GM12801 (cell line): ENCODE data around the gene TSPAN31.
A peak's percentile ranks its signal among the peaks of the same experiment; 100 is the strongest.

ENCODE experiments used
- CTCF ChIP-seq: IDR thresholded peaks from one replicate; pipeline ENCODE4 v1.5.1; 2011; ENCODE audit warnings: control low read depth; ENCODE audit not compliant: insufficient read length; ENCODE audit errors: extremely low read depth

Gene TSPAN31

DNA sequence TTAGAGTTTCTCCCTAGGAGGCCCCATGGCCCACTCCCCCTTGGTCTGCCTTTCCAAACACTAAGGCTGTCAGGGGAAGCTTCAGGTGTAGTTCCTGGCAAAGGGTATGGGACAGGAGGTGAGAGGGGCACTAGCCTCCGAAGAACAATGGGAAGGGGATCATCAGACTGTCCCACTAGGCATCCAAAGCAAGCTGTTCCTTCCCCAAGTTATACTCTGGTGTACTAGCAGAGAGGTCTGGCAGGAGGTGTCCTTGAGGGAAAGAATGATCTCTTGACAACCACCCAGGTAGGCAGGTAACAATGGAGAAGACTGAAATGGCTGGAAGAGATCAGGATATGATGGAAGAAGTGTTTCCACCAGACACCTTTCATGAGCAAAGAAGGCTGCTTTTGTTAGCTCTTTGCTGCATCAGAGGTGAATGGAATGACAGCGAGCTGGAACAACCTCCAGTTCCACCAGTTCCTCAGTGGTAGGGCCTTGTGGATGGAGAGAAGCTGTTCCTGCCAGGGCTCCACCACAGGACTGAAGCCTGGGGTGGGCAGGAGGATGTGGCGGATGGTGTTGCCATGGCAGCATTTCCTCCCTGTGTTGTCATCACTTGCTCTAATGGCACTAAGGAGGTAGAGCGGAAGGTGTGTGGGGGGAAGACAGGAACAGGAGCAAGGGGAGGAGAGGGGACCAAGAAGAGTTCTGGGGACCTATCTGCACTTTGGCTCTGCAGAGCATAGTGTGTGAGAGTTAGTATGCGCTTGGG is 4.0 kb upstream of the TSPAN31 start:
- no peak for TF ChIP-seq CTCF

GRCh38 chr12:57741413-57741789 is 3.4 kb upstream of the TSPAN31 start:
- no peak for TF ChIP-seq CTCF

DNA sequence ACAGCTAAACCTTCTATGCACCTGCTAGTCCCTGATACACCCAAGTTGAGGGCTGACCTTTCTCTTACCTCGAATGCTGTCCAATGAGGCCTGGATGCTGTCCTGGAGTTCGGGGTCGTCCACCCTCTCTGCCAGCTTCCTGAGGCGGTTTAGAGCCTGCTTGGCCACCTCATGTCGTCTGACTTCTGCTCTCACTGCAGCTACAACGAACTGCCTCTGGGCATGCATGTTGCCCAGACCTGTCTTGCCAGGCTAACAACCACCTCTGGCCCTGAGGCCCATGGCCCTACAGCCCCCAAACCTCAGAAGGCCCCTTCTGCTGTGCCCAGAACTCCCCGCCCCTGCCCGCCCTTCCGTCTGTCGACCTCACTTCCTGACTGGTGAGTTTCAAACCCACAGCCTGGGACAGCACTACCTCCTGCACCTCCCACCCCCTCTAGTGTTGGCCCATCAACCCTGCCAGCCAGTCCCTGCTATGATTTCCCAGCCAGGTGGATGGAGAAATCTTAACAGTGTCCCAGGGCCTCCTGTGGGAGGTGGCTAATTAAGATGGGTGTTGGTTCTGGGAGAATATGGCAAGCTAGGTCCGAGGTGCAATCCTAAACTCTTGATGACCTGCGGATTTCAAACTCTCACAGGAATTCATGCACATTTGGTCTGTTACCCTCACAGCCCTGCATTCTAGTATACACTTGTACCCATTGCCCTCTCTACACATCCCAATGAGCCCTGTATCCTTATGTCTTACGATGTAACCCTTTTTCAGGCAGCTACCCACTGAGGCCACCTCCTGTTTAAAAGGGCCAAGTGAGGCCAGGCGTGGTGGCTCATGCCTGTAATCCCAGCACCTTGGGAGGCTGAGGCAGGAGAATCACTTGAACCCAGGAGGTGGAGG is 2.7 kb upstream of the TSPAN31 start:
- TF ChIP-seq CTCF, result peak; percentile 8

- TF ChIP-seq CTCF, result no peak
Observed at GRCh38 chr12:57743769-57744168, 1.1 kb upstream of the TSPAN31 start.

- TF ChIP-seq CTCF, result no peak
Observed at GRCh38 chr12:57744194-57744776, 554 bp upstream of the TSPAN31 start.

GRCh38 chr12:57745485-57745881 is 644 bp downstream of the TSPAN31 start:
- TF ChIP-seq CTCF, result no peak

DNA sequence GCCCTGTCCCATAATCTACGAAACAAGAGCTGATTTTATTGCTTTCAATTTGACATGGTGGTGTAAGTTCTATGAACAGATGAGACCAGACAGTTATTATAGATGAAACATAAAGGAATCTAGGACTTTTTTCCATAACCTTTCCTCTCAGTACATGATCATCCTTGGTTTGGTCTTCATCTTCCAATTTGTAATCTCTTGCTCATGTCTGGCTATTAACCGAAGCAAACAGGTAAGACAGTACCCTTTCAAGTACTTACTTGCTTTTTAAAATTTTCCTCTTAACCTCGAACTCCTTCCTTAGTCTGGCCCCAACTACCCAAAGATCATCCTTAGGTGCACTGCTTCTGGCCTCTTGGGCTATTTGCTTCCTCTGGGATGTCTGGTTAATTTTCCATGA is 1.2 kb downstream of the TSPAN31 start:
- no peak for TF ChIP-seq CTCF
